ENCODE measurements around the gene RHOH. TPM values are rescaled to one million over a fixed set of nuclear protein-coding genes. Genes with fewer than 3 reads are reported as not detected.

The RHOH gene
- total RNA-seq, 2 donors from 2014 or later, result 2.9 to 7.9 TPM

GRCh38 chr4:40246938-40247337 lies 50.1 kb downstream of the RHOH start:
- ATAC-seq, result no peak
- H3K27ac ChIP-seq, result no peak overlapping the region
- no peak for DNase-seq
- intact Hi-C loops (cut with DNase I), result no loop called here
- H3K27me3 ChIP-seq, result no peaks in the 10 kb centered on the region
- no peak overlapping the region for H3K4me3 ChIP-seq
- no peaks in the 10 kb centered on the region for H3K36me3 ChIP-seq (replicated peaks in 1 of 2; ENCODE audit: insufficient read depth in 1 of 2, low read depth in 2 of 2)
- no peaks in the 10 kb centered on the region for H3K9me3 ChIP-seq
- 57 to 71% methylated on average over 2 of the region's 2 CpGs for WGBS, 2 donors
- TF ChIP-seq, protein P1, sequence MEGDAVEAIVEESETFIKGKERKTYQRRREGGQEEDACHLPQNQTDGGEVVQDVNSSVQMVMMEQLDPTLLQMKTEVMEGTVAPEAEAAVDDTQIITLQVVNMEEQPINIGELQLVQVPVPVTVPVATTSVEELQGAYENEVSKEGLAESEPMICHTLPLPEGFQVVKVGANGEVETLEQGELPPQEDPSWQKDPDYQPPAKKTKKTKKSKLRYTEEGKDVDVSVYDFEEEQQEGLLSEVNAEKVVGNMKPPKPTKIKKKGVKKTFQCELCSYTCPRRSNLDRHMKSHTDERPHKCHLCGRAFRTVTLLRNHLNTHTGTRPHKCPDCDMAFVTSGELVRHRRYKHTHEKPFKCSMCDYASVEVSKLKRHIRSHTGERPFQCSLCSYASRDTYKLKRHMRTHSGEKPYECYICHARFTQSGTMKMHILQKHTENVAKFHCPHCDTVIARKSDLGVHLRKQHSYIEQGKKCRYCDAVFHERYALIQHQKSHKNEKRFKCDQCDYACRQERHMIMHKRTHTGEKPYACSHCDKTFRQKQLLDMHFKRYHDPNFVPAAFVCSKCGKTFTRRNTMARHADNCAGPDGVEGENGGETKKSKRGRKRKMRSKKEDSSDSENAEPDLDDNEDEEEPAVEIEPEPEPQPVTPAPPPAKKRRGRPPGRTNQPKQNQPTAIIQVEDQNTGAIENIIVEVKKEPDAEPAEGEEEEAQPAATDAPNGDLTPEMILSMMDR (IDR thresholded peaks at IDR 0.05), result no peak
- TF ChIP-seq POLR2A (IDR thresholded peaks at IDR 0.05), result no peak
- no peaks in the 10 kb centered on the region for H3K4me1 ChIP-seq

- peak in 1 of 4 donors; percentile 9 for DNase-seq
- Histone ChIP-seq H3K27me3 (no peaks in the 10 kb centered on the region), H3K4me3 (no peak overlapping the region), H3K4me1 (no peaks in the 10 kb centered on the region), H3K36me3 (replicated peaks in 1 of 2; ENCODE audit: insufficient read depth in 1 of 2, low read depth in 2 of 2) (no peaks in the 10 kb centered on the region), H3K9me3 (no peaks in the 10 kb centered on the region), H3K27ac (no peak overlapping the region)
- WGBS, 2 donors, result 76 to 88% methylated on average over 4 of the region's 4 CpGs
- TF ChIP-seq, protein P1 (IDR thresholded peaks at IDR 0.05), result no peak
- no peak for TF ChIP-seq POLR2A (IDR thresholded peaks at IDR 0.05)
- ATAC-seq, result no peak
- intact Hi-C loops (cut with DNase I), result no loop called here
Observed at GRCh38 chr4:40247350-40247749, 50.5 kb downstream of the RHOH start.

GRCh38 chr4:40251366-40251765 lies 54.5 kb downstream of the RHOH start:
- WGBS, 2 donors, result 84% methylated on average over 2 of the region's 2 CpGs

DNA sequence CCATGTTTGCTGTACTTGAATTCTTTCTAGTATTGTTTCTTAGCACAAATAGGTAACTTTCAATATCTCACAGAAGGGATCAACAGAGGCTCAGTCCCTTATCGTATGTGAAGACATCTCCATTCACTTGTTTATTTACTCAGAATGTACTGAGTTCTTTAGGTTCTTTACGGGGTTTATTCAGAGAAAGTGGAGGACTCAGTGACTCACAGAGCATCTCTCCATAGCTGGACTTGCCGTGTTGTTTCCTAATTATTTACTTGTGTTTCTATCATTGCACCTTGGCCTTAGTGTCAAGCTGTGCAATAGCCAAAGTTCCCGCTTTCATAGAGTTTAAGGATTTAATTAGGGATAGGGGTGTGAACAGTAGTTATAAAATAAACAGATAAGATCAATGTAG lies 57.1 kb downstream of the RHOH start:
- WGBS, 2 donors, result 71 to 75% methylated on average over 4 of the region's 4 CpGs
- no peak overlapping the region for H3K4me3 ChIP-seq
- H3K4me1 ChIP-seq, result no peaks in the 10 kb centered on the region
- H3K36me3 ChIP-seq (replicated peaks in 1 of 2; ENCODE audit: insufficient read depth in 1 of 2, low read depth in 2 of 2), result no peaks in the 10 kb centered on the region
- no peaks in the 10 kb centered on the region for H3K9me3 ChIP-seq
- DNase-seq, result no peak
- H3K27ac ChIP-seq, result no peak overlapping the region
- ATAC-seq, result no peak
- no peaks in the 10 kb centered on the region for H3K27me3 ChIP-seq
- intact Hi-C loops (cut with DNase I), result no loop called here
- TF ChIP-seq POLR2A (IDR thresholded peaks at IDR 0.05), result no peak
- TF ChIP-seq, protein P1 (IDR thresholded peaks at IDR 0.05), result no peak

More at GRCh38 chr4:40251366-40251765, 54.5 kb downstream of the RHOH start:
- DNase-seq, result no peak
- no peak overlapping the region for H3K27ac ChIP-seq
- H3K4me3 ChIP-seq, result no peak overlapping the region
- no peaks in the 10 kb centered on the region for H3K9me3 ChIP-seq
- TF ChIP-seq, protein P1 (IDR thresholded peaks at IDR 0.05), result no peak
- TF ChIP-seq POLR2A (IDR thresholded peaks at IDR 0.05), result no peak
- no peaks in the 10 kb centered on the region for H3K27me3 ChIP-seq
- intact Hi-C loops (cut with DNase I), result no loop called here
- no peaks in the 10 kb centered on the region for H3K36me3 ChIP-seq (replicated peaks in 1 of 2; ENCODE audit: insufficient read depth in 1 of 2, low read depth in 2 of 2)
- H3K4me1 ChIP-seq, result no peaks in the 10 kb centered on the region
- no peak for ATAC-seq

DNA sequence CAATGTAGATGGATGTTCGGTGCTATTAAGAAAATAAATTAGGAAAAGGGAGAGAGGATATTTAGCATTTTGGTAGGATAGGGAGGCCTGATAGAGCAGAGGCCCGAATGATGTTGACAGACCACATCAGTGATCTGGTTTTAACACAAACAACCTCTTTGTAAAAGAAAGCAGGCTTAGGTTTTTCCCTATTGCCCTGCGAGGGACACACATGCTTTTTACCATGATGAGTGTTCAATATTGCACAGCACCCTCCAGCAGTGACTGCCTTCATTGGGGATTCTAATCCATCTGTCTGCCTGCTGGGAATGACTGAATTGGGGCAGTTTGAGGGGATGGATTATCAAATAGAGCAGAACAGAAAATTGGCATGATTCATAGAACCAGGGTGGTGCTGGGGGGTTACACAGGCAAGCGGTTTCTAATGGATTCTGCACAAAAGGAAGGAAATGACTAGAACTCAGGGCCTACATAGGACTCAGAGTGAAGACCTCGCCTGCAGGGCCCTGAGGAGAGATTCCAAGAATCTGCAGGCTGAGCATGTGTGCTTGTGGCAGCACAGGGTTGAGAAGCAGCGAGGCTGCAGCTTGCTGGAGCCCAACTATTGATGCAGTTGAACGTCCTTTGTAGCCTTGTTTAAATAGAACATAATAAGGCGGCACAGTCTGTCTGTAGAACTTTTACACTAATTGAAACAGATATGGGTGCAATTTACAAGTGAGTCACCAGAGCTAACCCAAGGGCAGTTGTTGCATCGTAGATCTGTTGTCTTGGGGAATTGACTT lies 58.0 kb downstream of the RHOH start:
- H3K27ac ChIP-seq, result no peak overlapping the region
- DNase-seq (no peak), ATAC-seq (no peak)
- no peak overlapping the region for H3K4me3 ChIP-seq
- WGBS, 2 donors, result 60 to 61% methylated on average over 8 to 9 of the region's 9 CpGs
- TF ChIP-seq POLR2A (IDR thresholded peaks at IDR 0.05), result no peak
- TF ChIP-seq, protein P1 (IDR thresholded peaks at IDR 0.05), result no peak
- no peaks in the 10 kb centered on the region for H3K36me3 ChIP-seq (replicated peaks in 1 of 2; ENCODE audit: insufficient read depth in 1 of 2, low read depth in 2 of 2)
- H3K27me3 ChIP-seq, result no peaks in the 10 kb centered on the region
- intact Hi-C loops (cut with DNase I), result no loop called here
- H3K4me1 ChIP-seq, result no peaks in the 10 kb centered on the region
- no peaks in the 10 kb centered on the region for H3K9me3 ChIP-seq
